ENCODE results near the gene GLIPR1. TPM values are rescaled to one million over a fixed set of nuclear protein-coding genes. Genes with fewer than 3 reads are reported as not detected.

GLIPR1 gene
- polyA plus RNA-seq, 1 donor from 2014 or later = 0.12 TPM

- Histone ChIP-seq H3F3A (ENCODE audit: insufficient read depth, low read length, poor library complexity, severe bottlenecking) (no peaks in the 10 kb centered on the region), H3K27ac (ENCODE audit: low read length) (no peak overlapping the region), H3K9ac (ENCODE audit: low read length) (no peak overlapping the region), H3K4me2 (ENCODE audit: low read length) (no peak overlapping the region), H4K20me1 (ENCODE audit: insufficient read depth) (no peaks in the 10 kb centered on the region), H3K4me3 (ENCODE audit: low read length) (no peak overlapping the region), H3K36me3 (ENCODE audit: insufficient read depth, low read length) (no peaks in the 10 kb centered on the region), H3K79me2 (replicated peaks; ENCODE audit: insufficient read depth, low read length) (no peaks in the 10 kb centered on the region), H3K27me3 (ENCODE audit: insufficient read depth, low read depth, low read length) (no peaks in the 10 kb centered on the region), H3K9me2 (ENCODE audit: insufficient read depth, low read length) (no peaks in the 10 kb centered on the region), H3K9me3 (ENCODE audit: low read length) (peaks cover 6% of the 10 kb centered on the region), H2AFZ (ENCODE audit: low read depth, low read length) (no peak overlapping the region)
- no peak for TF ChIP-seq REST (IDR thresholded peaks at IDR 0.05; ENCODE audit: borderline replicate concordance)
- no peak for TF ChIP-seq CTCF (IDR thresholded peaks at IDR 0.05; ENCODE audit: poor library complexity, severe bottlenecking)
- TF ChIP-seq MXI1 (conservative IDR thresholded peaks at IDR 0.05; ENCODE audit: poor library complexity, severe bottlenecking) = no peak
- no peak for TF ChIP-seq RAD21 (conservative IDR thresholded peaks at IDR 0.05)
- no peak for TF ChIP-seq POLR2AphosphoS5 (IDR thresholded peaks at IDR 0.05)
- no peak for TF ChIP-seq SMC3 (conservative IDR thresholded peaks at IDR 0.05; ENCODE audit: poor library complexity)
- no peak for TF ChIP-seq EZH2 (IDR thresholded peaks at IDR 0.05; ENCODE audit: borderline replicate concordance, insufficient read depth, low read length, poor library complexity, severe bottlenecking)
- TF ChIP-seq TAF1 (IDR thresholded peaks at IDR 0.05; ENCODE audit: low read depth) = no peak
- TF ChIP-seq EP300 (conservative IDR thresholded peaks at IDR 0.05; ENCODE audit: poor library complexity, severe bottlenecking) = no peak
These were observed 43.0 kb upstream of the GLIPR1 start for GRCh38 chr12:75437564-75437963.

GRCh38 chr12:75438059-75438754 lies 42.3 kb upstream of the GLIPR1 start:
- no peak overlapping the region for H2AFZ ChIP-seq (ENCODE audit: low read depth, low read length)
- TF ChIP-seq POLR2AphosphoS5 (IDR thresholded peaks at IDR 0.05) (no peak), RAD21 (conservative IDR thresholded peaks at IDR 0.05) (no peak), MXI1 (conservative IDR thresholded peaks at IDR 0.05; ENCODE audit: poor library complexity, severe bottlenecking) (no peak), SMC3 (conservative IDR thresholded peaks at IDR 0.05; ENCODE audit: poor library complexity) (no peak), TAF1 (IDR thresholded peaks at IDR 0.05; ENCODE audit: low read depth) (no peak), EZH2 (IDR thresholded peaks at IDR 0.05; ENCODE audit: borderline replicate concordance, insufficient read depth, low read length, poor library complexity, severe bottlenecking) (no peak), REST (IDR thresholded peaks at IDR 0.05; ENCODE audit: borderline replicate concordance) (no peak), CTCF (IDR thresholded peaks at IDR 0.05; ENCODE audit: poor library complexity, severe bottlenecking) (no peak), EP300 (conservative IDR thresholded peaks at IDR 0.05; ENCODE audit: poor library complexity, severe bottlenecking) (no peak)
- H3K9me3 ChIP-seq (ENCODE audit: low read length) = peaks cover 6% of the 10 kb centered on the region

More at GRCh38 chr12:75438059-75438754, 42.3 kb upstream of the GLIPR1 start:
- no peaks in the 10 kb centered on the region for H4K20me1 ChIP-seq (ENCODE audit: insufficient read depth)
- H3K4me2 ChIP-seq (ENCODE audit: low read length) = no peak overlapping the region
- no peak overlapping the region for H3K27ac ChIP-seq (ENCODE audit: low read length)
- no peaks in the 10 kb centered on the region for H3K9me2 ChIP-seq (ENCODE audit: insufficient read depth, low read length)
- H3K79me2 ChIP-seq (replicated peaks; ENCODE audit: insufficient read depth, low read length) = no peaks in the 10 kb centered on the region
- H3K36me3 ChIP-seq (ENCODE audit: insufficient read depth, low read length) = no peaks in the 10 kb centered on the region
- no peak overlapping the region for H3K4me3 ChIP-seq (ENCODE audit: low read length)
- no peaks in the 10 kb centered on the region for H3F3A ChIP-seq (ENCODE audit: insufficient read depth, low read length, poor library complexity, severe bottlenecking)
- H3K9ac ChIP-seq (ENCODE audit: low read length) = no peak overlapping the region
- H3K27me3 ChIP-seq (ENCODE audit: insufficient read depth, low read depth, low read length) = no peaks in the 10 kb centered on the region
